Measurements from ENCODE around the gene KCNQ1. TPM values are rescaled to one million over a fixed set of nuclear protein-coding genes. Genes with fewer than 3 reads are reported as not detected.

KCNQ1 gene
- total RNA-seq, 1 experiment from 2014 or later = 10.7 TPM

DNA sequence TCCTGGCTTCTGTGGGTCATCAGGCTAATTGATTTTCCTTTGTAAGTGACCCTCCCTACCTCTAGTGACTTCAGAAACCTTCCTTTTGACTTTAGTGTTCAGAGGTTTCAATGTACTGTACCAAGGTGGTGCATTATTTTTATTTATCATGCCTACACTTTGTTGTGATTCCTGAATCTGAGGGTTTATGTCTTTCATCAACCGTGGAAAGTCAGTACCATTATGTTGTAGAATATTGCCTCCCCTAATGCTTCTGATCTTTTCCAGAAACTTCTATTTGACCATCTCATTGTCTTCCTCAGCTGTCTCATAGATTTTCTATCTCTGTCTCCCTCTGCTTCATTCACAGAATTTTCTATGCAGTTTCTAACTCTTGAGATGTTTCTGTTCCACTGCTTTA, 149.5 kb downstream of the KCNQ1 start:
- H4K20me1 ChIP-seq (ENCODE audit: insufficient read depth) = no peaks in the 10 kb centered on the region
- no peak for DNase-seq (ENCODE audit: low read depth, low spot score)
- H3K27ac ChIP-seq (ENCODE audit: low read depth, low read length) = no peak overlapping the region
- no peaks in the 10 kb centered on the region for H3K9me2 ChIP-seq (ENCODE audit: insufficient read depth)
- no TSS peak for BruUV-seq (replicated peaks)
- no peak overlapping the region for H2AFZ ChIP-seq (ENCODE audit: low read depth, low read length, poor library complexity, severe bottlenecking)
- H3K4me1 ChIP-seq (ENCODE audit: control insufficient read depth in 1 of 2, insufficient read depth in 2 of 2, low read length in 2 of 2) = no peaks in the 10 kb centered on the region
- H3K9ac ChIP-seq (ENCODE audit: low read length) = no peak overlapping the region
- H3K36me3 ChIP-seq (ENCODE audit: control insufficient read depth in 1 of 2, insufficient read depth in 2 of 2, low read length in 2 of 2) = no peaks in the 10 kb centered on the region
- peaks cover 3 to 8% of the 10 kb centered on the region in 2 experiments; a peak in 2 of 4 replicates for H3K9me3 ChIP-seq (ENCODE audit: control insufficient read depth in 1 of 2, insufficient read depth in 1 of 2, low read depth in 1 of 2, low read length in 2 of 2)
- no peak overlapping the region for H3K4me3 ChIP-seq (replicated peaks in 1 of 2; ENCODE audit: low read depth in 1 of 2, low read length in 2 of 2)
- ChIA-PET RAD21 (ENCODE audit: low non-redundant PET in 1 of 2, low total read pairs in 2 of 2, uncharacterized antibody in 2 of 2, unreplicated experiment in 2 of 2) (no interaction called here), CTCF (no interaction called here), POLR2A (no interaction called here)
- TF ChIP-seq TCF7L2 (IDR thresholded peaks at IDR 0.05; ENCODE audit: borderline replicate concordance, extremely low read depth, insufficient read depth, insufficient read length) (no peak), CEBPB (IDR thresholded peaks at IDR 0.05; ENCODE audit: low read depth) (no peak), SRF (IDR thresholded peaks at IDR 0.05; ENCODE audit: low read depth) (no peak), EZH2phosphoT487 (IDR thresholded peaks at IDR 0.05; ENCODE audit: borderline replicate concordance) (no peak), ELF1 (IDR thresholded peaks at IDR 0.05; ENCODE audit: borderline replicate concordance, low read depth) (no peak), ZNF274 (IDR thresholded peaks at IDR 0.05; ENCODE audit: low read depth, low read length) (no peak), CBX3 (IDR thresholded peaks at IDR 0.05; ENCODE audit: low read depth) (no peak), FOSL1 (IDR thresholded peaks at IDR 0.05; ENCODE audit: low read depth) (no peak), EGR1 (IDR thresholded peaks at IDR 0.05; ENCODE audit: low read depth) (no peak), RAD21 (IDR thresholded peaks at IDR 0.05; ENCODE audit: low read depth) (no peak), ZFX (IDR thresholded peaks at IDR 0.05) (no peak), ATF3 (IDR thresholded peaks at IDR 0.05) (no peak), JUND (IDR thresholded peaks at IDR 0.05) (no peak)
- no peak for ATAC-seq
- no peaks in the 10 kb centered on the region for H3K27me3 ChIP-seq (ENCODE audit: insufficient read depth, low read length)
- intact Hi-C loops (cut with micrococcal nuclease) = loop anchor here (5.0 kb wide), 1 partner anchor 48 kb away; no protein-coding TSS in a partner anchor
- H3K79me2 ChIP-seq (ENCODE audit: insufficient read depth, low read length) = no peaks in the 10 kb centered on the region
- H3K4me2 ChIP-seq (ENCODE audit: low read length) = no peak overlapping the region

DNA sequence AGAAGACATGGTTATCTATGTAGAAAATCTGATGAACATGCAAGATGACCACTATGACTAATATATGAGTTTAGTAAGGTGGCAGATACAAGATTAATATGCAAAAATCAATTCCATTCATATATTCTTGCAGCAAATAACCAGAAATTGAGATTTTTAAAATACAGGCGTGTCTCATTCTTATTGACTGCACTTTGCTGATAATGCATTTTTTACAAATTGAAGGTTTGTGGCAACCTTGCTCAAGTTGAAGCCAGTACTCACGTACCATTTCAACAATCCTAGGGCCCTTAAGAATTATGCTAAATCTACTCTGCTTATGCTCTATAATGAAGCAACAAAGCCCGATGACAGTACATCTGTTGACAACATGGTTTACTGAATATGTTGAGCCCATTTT, 150.4 kb downstream of the KCNQ1 start:
- H3K4me1 ChIP-seq (ENCODE audit: control insufficient read depth in 1 of 2, insufficient read depth in 2 of 2, low read length in 2 of 2) = no peaks in the 10 kb centered on the region
- no peaks in the 10 kb centered on the region for H3K9me2 ChIP-seq (ENCODE audit: insufficient read depth)
- RAD21 ChIA-PET (ENCODE audit: low non-redundant PET in 1 of 2, low total read pairs in 2 of 2, uncharacterized antibody in 2 of 2, unreplicated experiment in 2 of 2) = no interaction called here
- intact Hi-C loops (cut with micrococcal nuclease) = no loop called here
- ATAC-seq (no peak), DNase-seq (ENCODE audit: low read depth, low spot score) (no peak)
- no peak overlapping the region for H2AFZ ChIP-seq (ENCODE audit: low read depth, low read length, poor library complexity, severe bottlenecking)
- H3K4me2 ChIP-seq (ENCODE audit: low read length) = no peak overlapping the region
- no peaks in the 10 kb centered on the region for H4K20me1 ChIP-seq (ENCODE audit: insufficient read depth)
- POLR2A ChIA-PET = no interaction called here
- CTCF ChIA-PET = no interaction called here
- no peaks in the 10 kb centered on the region for H3K79me2 ChIP-seq (ENCODE audit: insufficient read depth, low read length)
- peaks cover 3 to 8% of the 10 kb centered on the region in 2 experiments; a peak in 2 of 4 replicates for H3K9me3 ChIP-seq (ENCODE audit: control insufficient read depth in 1 of 2, insufficient read depth in 1 of 2, low read depth in 1 of 2, low read length in 2 of 2)
- no peak overlapping the region for H3K4me3 ChIP-seq (replicated peaks in 1 of 2; ENCODE audit: low read depth in 1 of 2, low read length in 2 of 2)
- BruUV-seq (replicated peaks) = no TSS peak
- TF ChIP-seq RAD21 (IDR thresholded peaks at IDR 0.05; ENCODE audit: low read depth) (no peak), EGR1 (IDR thresholded peaks at IDR 0.05; ENCODE audit: low read depth) (no peak), YY1 (IDR thresholded peaks at IDR 0.05; ENCODE audit: extremely low read depth, insufficient replicate concordance, low read depth, low read length) (no peak), EZH2phosphoT487 (IDR thresholded peaks at IDR 0.05; ENCODE audit: borderline replicate concordance) (no peak), SIN3A (IDR thresholded peaks at IDR 0.05; ENCODE audit: low read depth) (no peak), FOSL1 (IDR thresholded peaks at IDR 0.05; ENCODE audit: low read depth) (no peak), TCF7L2 (IDR thresholded peaks at IDR 0.05; ENCODE audit: borderline replicate concordance, extremely low read depth, insufficient read depth, insufficient read length) (no peak), SP1 (IDR thresholded peaks at IDR 0.05; ENCODE audit: low read depth) (no peak), ELF1 (IDR thresholded peaks at IDR 0.05; ENCODE audit: borderline replicate concordance, low read depth) (no peak), SRF (IDR thresholded peaks at IDR 0.05; ENCODE audit: low read depth) (no peak)
- H3K27me3 ChIP-seq (ENCODE audit: insufficient read depth, low read length) = no peaks in the 10 kb centered on the region
- H3K9ac ChIP-seq (ENCODE audit: low read length) = no peak overlapping the region
- H3K36me3 ChIP-seq (ENCODE audit: control insufficient read depth in 1 of 2, insufficient read depth in 2 of 2, low read length in 2 of 2) = no peaks in the 10 kb centered on the region
- H3K27ac ChIP-seq (ENCODE audit: low read depth, low read length) = no peak overlapping the region
